ENCODE data around the gene DNLZ.

The DNLZ gene

GRCh38 chr9:136396219-136396515 is 32.6 kb upstream of the DNLZ start:
- no peak for DNase-seq (ENCODE audit: low read depth)

DNA sequence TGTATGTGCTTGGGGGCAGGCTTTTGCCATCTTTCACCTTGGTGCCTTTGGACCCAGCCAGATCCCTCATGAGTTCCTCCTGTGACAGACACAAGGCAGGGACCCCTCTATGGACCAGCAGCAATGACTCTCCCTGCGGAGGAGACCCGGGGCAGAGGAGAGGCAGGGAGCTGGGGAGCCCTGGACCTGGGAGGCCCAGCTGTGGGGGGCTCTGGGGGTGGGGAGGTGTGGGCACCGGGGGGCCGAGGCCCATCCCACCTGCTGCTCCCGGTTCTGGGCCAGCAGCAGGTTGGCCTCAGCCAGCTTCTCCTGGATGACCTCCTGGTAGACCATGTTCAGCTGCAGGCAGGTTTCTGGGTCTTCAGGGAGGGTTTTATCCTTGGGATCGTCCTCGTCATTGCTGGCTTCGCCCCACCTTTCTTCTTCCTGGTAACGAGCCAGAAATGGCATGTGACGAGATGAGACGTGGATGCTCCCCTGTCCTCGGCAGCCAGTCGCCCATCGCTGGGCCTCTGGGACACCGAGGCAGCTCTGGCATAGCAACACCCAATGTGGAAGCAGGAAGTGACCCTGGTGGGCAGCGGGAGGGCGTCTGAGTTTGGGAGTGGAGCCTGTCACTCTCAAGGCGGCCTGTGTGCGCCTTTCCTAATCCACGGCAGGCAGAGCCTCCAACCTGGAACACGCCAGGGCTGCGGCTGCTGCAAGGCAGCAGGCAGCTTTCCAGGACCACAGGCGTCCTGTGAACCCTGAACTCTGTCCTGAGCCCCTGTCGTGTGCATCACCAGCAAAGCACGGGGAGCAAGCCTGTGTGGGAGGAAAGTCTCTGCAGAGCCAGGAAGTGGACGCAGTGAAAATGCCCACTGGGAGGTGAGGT is 32.0 kb upstream of the DNLZ start:
- no peak for DNase-seq (ENCODE audit: low read depth)

- no peak for DNase-seq (ENCODE audit: low read depth)
Measured at GRCh38 chr9:136395020-136395340, 31.4 kb upstream of the DNLZ start.

GRCh38 chr9:136394312-136395019 is 30.9 kb upstream of the DNLZ start:
- no peak for DNase-seq (ENCODE audit: low read depth)

DNA sequence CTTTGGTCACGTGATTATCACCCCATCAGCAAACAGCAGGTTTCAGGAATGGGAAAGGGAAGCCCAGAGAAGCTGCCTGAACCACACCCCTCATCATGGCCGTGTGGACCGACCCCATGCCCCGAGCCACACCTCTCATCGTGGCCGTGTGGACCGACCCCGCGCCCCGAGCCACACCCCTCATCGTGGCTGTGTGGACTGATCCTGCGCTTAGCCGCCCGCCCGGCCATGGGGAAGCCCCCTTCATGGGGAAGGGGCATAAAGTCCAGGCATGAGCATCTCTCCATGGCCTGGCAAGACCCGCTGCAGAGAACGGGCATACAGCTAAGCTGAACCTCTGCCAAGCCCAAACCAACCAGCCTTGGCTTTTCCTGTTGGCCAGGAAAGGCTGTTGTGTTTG is 30.0 kb upstream of the DNLZ start:
- DNase-seq (ENCODE audit: low read depth) = no peak

GRCh38 chr9:136392538-136393449 is 29.2 kb upstream of the DNLZ start:
- DNase-seq (ENCODE audit: low read depth) = no peak

DNA sequence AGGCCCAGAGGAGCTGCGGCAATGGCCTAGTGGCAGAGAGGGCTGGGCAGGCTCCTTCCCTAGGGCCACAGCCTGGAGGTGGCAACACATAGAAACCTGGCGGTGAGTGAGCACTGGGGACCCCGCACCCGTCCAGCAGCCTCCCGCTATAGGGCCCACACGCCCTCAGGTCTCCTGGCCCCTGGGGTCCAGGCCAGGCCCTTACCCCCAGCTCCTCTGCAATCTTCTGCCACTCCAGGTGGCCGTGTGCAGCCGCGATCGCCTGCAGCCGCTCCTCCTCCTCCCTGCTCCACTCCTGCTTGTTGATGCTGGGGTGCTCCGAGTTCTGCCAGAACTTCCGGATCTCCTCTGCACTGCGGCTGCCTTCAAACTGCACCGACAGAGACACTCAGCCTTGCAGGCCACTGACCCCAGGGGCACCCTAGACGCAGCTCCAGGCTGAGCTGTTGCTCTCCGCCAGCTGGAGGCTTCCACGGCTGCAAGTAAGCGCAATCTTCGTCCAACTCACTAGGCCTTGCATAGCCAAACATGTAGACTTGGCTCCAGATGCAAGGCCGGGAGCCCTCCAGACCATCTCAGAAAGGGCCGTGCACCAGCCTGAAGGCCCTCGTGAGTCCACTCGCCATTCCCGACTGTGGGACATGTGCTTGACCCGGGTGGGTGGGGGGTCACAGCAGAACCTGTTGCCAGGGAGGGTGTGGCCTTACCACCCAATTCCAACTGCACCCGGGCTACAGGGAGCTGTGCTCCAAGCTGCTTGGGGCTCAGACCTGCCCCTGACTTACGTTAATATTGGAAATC is 28.4 kb upstream of the DNLZ start:
- DNase-seq (ENCODE audit: low read depth) = no peak

- no peak for DNase-seq (ENCODE audit: low read depth)
Measured at GRCh38 chr9:136389396-136389795, 25.9 kb upstream of the DNLZ start.

DNA sequence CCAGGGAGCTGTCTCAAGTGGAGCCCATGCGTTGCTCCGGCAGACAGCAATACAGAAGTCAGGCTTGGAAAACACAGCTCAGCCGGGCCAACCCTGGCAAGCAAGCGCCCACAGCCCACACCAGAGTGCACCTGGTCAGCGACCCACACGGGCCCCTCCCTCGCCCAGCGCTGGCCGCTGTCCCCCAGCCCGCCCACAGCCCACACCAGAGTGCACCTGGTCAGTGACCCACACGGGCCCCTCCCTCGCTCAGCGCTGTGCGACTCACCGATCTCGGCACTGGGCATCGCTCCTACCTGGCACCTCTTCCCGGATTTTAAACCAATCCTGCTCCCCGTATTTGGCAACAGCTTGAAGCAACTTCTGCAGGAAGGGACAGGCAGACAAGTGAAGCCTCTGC is 23.7 kb upstream of the DNLZ start:
- DNase-seq (ENCODE audit: low read depth) = no peak

GRCh38 chr9:136386018-136386417 is 22.5 kb upstream of the DNLZ start:
- DNase-seq (ENCODE audit: low read depth) = no peak

- DNase-seq (ENCODE audit: low read depth) = no peak
Measured at GRCh38 chr9:136385015-136385414, 21.5 kb upstream of the DNLZ start.

DNA sequence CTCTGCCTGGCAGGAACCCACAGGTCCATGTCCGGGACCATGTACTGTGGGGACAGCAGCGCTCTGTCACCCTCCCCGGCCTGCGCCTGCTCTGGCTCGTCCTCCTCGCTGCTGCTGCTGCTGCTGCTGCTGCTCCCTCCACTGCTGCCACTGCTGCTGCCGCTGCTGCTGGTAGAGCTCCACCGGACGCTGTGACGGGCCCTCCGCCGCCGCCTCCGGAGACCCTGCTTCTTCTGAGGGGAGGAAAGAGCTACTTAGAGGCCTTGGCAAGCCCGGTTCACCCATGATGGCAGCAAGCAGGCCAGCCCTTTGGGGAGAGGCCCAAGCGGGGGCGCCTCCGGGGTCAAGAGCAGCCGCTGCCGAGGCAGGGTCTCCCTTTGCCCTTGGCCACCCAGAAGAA is 19.9 kb upstream of the DNLZ start:
- no peak for DNase-seq (ENCODE audit: low read depth)

DNA sequence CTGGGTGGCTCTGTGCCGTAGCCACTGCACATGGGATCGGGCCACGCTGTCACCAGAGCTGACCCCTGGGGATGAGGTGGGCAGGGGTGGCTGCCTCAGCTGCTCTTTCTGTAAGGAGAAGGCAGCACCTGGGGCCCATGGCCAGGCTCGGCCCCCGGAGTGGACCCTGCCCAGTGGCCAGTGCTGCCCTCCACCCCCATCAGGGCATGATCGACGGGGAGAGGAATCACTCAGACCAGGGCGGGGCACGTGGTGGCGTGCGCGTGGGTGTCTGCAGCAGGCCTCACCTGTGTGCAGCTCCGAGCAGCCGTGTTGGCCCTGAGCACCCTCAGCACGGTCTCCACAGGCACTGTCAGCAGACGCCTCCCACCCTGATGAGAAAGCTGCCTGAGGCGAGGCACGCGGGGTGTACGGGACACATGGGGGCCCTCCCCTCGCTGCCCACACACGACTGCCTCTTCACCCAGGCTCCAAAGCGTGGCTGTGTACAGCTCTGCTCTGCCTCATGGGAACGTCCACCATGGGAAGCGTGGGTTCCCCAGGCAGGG is 18.5 kb upstream of the DNLZ start:
- no peak for DNase-seq (ENCODE audit: low read depth)

- DNase-seq (ENCODE audit: low read depth) = no peak
Measured at GRCh38 chr9:136381311-136381710, 17.8 kb upstream of the DNLZ start.

DNA sequence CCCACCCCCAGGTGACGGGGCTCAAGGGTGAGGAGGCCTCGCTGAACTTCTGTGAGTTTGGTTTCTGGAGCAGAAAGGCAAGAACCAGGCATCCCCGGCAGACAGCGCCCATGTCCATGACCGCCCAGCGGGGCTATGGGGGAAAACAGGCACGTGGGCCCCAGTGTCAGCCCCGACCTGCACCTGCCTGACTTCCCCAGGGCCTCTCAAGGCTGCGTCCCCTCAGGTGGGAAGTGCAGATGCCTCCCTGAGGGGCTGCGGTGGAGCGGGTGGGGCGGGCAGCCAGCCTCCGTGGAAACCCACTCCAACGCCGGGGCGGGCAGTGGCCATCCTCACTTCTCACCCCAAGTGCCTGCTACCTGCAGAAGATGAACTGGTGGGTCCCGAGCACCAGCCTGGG is 16.8 kb upstream of the DNLZ start:
- no peak for DNase-seq (ENCODE audit: low read depth)

- DNase-seq (ENCODE audit: low read depth) = no peak
Measured at GRCh38 chr9:136379891-136380290, 16.3 kb upstream of the DNLZ start.

GRCh38 chr9:136379401-136379800 is 15.9 kb upstream of the DNLZ start:
- DNase-seq (ENCODE audit: low read depth) = no peak

GRCh38 chr9:136379003-136379287 is 15.4 kb upstream of the DNLZ start:
- no peak for DNase-seq (ENCODE audit: low read depth)

DNA sequence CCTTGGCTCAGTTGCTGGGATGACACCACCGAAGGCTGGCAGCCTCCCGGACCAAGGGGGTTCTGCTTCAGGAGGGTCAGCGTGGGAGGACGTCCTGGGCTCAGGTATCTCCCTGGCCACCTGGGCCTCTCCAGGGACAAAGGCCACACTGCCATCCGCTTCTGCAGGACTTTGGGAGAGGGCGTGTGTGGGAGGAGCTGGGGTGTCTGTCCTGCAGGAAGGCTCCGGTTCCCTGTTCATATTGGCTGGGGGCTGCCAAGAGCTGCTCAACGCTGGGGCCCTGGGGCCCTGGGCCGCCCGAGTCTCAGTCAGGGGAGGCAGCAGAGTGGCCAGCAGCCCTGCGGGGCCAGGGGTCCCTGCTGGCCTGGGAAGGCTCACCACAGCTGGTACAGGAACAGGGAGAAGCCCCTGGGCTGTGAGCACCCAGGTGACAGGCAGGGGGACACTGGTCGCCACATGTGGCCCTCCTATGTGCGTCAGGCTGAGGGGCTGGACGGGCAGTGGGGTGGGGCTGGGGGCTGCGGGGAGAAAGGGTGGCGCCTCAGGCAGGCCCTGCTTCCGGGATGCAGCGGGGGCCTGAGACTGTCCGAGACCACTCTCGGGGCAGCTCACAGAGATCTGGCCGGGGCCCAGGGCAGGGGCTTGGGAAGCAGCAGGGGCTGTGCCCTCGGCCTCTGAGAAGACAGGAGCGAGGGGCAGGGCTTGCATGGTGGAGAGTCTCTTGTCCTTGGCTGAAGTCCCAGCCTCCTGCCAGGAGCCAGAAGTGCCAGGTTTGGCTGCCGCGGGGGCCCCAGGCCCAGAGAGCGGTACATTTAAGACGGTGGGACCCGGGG is 14.8 kb upstream of the DNLZ start:
- no peak for DNase-seq (ENCODE audit: low read depth)

DNA sequence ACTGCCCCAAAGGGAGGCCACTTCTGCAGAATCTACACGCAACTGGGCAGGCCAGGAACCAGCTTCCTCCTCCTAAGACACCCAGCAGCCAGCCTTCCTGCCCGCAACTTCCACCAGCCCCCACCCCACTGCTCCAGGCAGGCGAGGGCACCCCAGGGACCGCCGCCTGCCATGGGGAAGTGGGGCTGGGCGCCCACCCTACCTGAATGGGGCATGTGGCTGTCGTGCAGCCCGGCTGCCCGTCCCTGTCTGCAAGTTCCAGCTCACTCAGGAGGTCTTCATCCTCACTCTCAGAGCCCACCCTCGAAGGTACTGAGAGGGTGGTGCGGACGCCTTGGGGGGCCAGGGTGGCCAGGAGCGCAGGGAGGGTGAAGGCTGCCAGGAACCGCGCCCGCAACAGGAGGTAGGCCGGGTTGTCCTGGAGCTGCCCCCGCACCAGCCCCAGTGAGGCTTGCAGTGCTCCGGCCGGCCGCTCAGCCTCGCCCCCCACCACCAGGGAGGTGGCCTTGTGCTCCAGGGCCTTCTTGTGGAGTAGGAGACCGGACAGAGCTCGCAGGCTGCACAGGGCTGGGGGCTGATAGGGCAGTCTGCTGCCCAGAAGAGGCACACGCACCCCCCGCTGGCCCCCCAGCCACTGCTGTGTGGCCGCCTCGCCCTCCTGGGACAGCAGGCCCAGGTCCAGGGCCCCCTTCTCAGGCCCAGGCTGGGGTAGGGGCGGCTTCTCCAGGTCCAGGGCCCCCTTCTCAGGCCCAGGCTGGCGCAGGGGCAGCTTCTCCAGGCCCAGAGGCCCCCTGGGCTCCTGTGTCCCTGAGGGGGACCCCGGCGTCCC is 14.0 kb upstream of the DNLZ start:
- no peak for DNase-seq (ENCODE audit: low read depth)
